Esophagus squamous epithelium (tissue), 5 donors: ENCODE data around the gene ERP44. TPM values are rescaled to one million over a fixed set of nuclear protein-coding genes. Genes with fewer than 3 reads are reported as not detected.

Source experiments
- DNase-seq: peaks from one replicate; lab custom pipeline; 2025; lab: John Stamatoyannopoulos, UW
- H3K27ac ChIP-seq, 4 donors: fragments of 200-600 bp; sonication (generic); one replicate each; pipeline ENCODE4 v1.5.1; 2016 to 2019; ENCODE audit warnings: mild to moderate bottlenecking in 1 of 4
- H3K27me3 ChIP-seq, 4 donors: fragments of 200-600 bp; sonication (generic); 1 replicate in 3 of 4; 2 replicates in 1 of 4; pipeline versions ENCODE4 v1.5.1 to v1.6.0; 2017 to 2021; ENCODE audit warnings: antibody characterized with exemption in 1 of 4
- H3K36me3 ChIP-seq, 3 donors: fragments of 200-600 bp; sonication (generic); one replicate each; pipeline ENCODE4 v1.5.1; 2016 to 2019
- H3K4me1 ChIP-seq, 3 donors: fragments of 200-600 bp; sonication (generic); one replicate each; pipeline ENCODE4 v1.5.1; 2017 to 2019
- H3K4me3 ChIP-seq, 4 donors: fragments of 200-600 bp; sonication (generic); 1 replicate in 3 of 4; 2 replicates in 1 of 4; pipeline ENCODE4 v1.5.1; 2016 to 2019; ENCODE audit warnings: mild to moderate bottlenecking in 2 of 4, moderate library complexity in 1 of 4
- H3K9me3 ChIP-seq, 3 donors: fragments of 200-600 bp; sonication (generic); one replicate each; pipeline ENCODE4 v1.5.1; 2016 to 2019
- POLR2A ChIP-seq, 4 donors: fragments of 450-650 bp; IDR thresholded peaks; one replicate each; pipeline ENCODE4 v1.6.1; 2017; ENCODE audit warnings: antibody characterized with exemption in 4 of 4, mild to moderate bottlenecking in 4 of 4, moderate library complexity in 3 of 4
- WGBS, 2 donors: methylation state at CpG; one replicate each; pipeline ENCODE4 v1.1.5; 2018; 5-methylcytosine and 5-hydroxymethylcytosine counted together
- intact Hi-C: fragments of 100-400 bp; cut with DNase I; formaldehyde crosslinking; loops from one replicate; pipeline ENCODE4 v1.15.0; 2022
- total RNA-seq, 4 donors: library from RNA; depleted of rRNA; stranded (reverse); fragments of >200 nt; gene quantifications; one replicate each; pipeline ENCODE4 v1.1.0, GENCODE V29; 2016
- TF ChIP-seq, protein P1 (sequence below), 6 experiments: fragments of 450-650 bp in 4 of 6; fragments of 200-600 bp in 2 of 6; sonication (generic) in 2 of 6; IDR thresholded peaks; one replicate each; pipeline ENCODE4 v1.5.1; 2016 to 2019; ENCODE audit warnings: antibody characterized with exemption in 6 of 6, mild to moderate bottlenecking in 4 of 6, moderate library complexity in 4 of 6
- donor health status: DM: yes; HTN: yes; CAD: no.

The ERP44 gene
- total RNA-seq, 4 donors from 2014 or later = 13.5 to 19.2 (median 16.3) TPM

DNA sequence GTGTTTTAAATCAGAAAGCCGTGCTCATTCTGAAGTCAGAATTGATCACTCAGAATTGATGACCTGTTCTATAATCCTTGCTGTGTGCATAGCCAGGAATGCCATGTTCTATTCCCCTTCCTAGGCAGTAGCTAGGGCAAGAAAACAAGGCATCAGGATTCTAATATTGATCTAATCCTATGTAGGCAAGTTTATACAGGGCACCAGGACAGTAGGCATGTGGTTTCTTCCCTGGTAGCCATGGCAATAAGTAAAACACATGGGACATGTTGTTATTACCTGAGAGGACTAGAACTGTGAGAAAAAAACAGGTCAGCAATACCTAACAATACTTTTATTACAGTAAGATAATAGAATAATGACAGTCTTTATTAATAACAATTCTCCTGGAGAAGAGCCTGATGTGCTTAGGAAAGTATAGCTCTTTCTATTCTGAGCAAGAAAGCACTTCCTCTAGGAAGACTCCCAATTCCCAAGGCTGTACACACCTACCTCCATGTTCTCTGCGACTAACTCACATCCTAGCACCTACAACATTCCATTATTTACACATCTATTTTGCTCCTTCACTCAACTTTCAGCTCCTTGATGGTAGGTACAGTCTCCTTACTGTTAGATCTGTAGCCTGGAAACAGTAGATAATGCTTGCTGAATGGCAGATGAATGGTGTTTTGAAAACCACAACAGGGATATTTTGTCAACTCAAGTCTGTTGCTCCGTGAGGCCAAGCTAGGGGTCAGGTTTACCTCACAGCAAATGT is 121.6 kb downstream of the ERP44 start:
- no peak for TF ChIP-seq POLR2A (IDR thresholded peaks at IDR 0.05)
- TF ChIP-seq, protein P1, sequence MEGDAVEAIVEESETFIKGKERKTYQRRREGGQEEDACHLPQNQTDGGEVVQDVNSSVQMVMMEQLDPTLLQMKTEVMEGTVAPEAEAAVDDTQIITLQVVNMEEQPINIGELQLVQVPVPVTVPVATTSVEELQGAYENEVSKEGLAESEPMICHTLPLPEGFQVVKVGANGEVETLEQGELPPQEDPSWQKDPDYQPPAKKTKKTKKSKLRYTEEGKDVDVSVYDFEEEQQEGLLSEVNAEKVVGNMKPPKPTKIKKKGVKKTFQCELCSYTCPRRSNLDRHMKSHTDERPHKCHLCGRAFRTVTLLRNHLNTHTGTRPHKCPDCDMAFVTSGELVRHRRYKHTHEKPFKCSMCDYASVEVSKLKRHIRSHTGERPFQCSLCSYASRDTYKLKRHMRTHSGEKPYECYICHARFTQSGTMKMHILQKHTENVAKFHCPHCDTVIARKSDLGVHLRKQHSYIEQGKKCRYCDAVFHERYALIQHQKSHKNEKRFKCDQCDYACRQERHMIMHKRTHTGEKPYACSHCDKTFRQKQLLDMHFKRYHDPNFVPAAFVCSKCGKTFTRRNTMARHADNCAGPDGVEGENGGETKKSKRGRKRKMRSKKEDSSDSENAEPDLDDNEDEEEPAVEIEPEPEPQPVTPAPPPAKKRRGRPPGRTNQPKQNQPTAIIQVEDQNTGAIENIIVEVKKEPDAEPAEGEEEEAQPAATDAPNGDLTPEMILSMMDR (IDR thresholded peaks at IDR 0.05) = no peak
- intact Hi-C loops = no loop called here
- peaks cover 0 to 37% (median 0%) of the 10 kb centered on the region in 3 donors for H3K36me3 ChIP-seq
- DNase-seq = no peak
- H3K27me3 ChIP-seq = no peaks in the 10 kb centered on the region
- no peaks in the 10 kb centered on the region for H3K9me3 ChIP-seq
- H3K27ac ChIP-seq = no peak overlapping the region
- H3K4me3 ChIP-seq = no peak overlapping the region
- H3K4me1 ChIP-seq = no peaks in the 10 kb centered on the region
- WGBS, 2 donors = 63 to 70% methylated on average over 3 of the region's 3 CpGs

DNA sequence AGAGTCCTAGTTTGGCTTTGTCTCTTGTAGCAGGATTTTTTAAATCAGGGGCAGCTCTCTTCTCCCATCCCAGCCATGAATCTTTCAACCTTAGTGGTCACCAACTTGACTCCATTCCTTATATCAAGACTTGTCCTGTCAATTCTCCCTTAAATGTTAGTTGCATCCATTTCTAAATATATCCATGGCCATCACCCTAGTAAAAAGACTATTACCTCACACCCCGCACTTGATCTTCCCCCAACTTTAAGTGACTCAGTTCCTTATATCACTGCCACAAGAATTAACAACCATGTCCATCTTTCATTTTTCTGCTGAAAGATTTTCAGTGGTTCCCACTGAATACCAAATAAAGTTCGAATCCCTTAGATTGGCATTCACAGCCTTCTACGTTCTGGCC is 125.3 kb downstream of the ERP44 start:
- TF ChIP-seq, protein P1 (IDR thresholded peaks at IDR 0.05) = no peak
- no peak for TF ChIP-seq POLR2A (IDR thresholded peaks at IDR 0.05)
- Histone ChIP-seq H3K27me3 (no peaks in the 10 kb centered on the region), H3K4me1 (no peaks in the 10 kb centered on the region), H3K36me3 (peaks cover 0 to 62% (median 5%) of the 10 kb centered on the region in 3 donors), H3K4me3 (no peak overlapping the region), H3K27ac (no peak overlapping the region), H3K9me3 (no peaks in the 10 kb centered on the region)
- WGBS, 2 donors = 89 to 98% methylated on average over 3 of the region's 3 CpGs
- DNase-seq = no peak
- intact Hi-C loops = no loop called here

DNA sequence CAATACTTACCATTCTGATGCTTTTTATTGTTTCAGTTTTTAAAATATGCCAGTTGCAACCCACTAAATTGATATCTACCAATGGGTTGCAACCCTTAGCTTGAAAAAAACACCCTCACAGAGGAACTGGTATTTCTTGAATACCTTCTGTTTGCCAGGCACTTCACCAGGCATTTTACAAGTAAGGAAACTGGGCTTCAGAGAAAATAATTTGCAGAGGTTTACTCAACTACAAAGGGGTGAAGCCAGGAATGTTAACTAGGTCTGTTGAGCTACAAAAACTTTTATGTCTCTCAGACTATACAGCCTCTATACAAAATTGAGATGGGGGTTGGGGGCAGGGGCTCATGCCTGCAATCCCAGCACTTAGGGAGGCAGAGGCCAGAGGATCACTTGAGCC is 127.4 kb downstream of the ERP44 start:
- no peak for DNase-seq
- Histone ChIP-seq H3K27me3 (no peaks in the 10 kb centered on the region), H3K36me3 (peaks cover 7 to 57% (median 11%) of the 10 kb centered on the region in 3 donors), H3K4me1 (no peaks in the 10 kb centered on the region), H3K4me3 (no peak overlapping the region), H3K9me3 (no peaks in the 10 kb centered on the region), H3K27ac (no peak overlapping the region)
- intact Hi-C loops = no loop called here
- TF ChIP-seq, protein P1 (IDR thresholded peaks at IDR 0.05) = no peak
- TF ChIP-seq POLR2A (IDR thresholded peaks at IDR 0.05) = no peak

DNA sequence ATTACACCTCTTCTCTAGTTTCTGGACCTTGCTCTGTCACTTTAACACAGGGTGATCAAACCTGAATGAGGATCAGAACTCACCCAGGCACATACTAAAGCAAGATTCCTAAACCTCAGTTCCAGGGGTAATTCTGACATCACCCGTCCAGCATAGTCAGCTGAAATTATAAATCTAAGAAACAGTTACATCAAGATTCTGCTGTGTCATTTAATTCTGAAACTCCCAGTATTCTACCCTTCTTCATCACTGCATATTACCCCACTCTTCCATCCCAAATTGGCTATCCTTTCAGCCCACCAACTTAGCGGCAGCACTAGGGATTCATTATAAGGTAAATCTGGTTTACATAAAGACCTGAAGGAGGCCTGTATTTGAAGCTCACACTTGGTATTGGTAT is 128.3 kb downstream of the ERP44 start:
- no peaks in the 10 kb centered on the region for H3K27me3 ChIP-seq
- 96 to 97% methylated on average over 2 of the region's 2 CpGs for WGBS, 2 donors
- DNase-seq = no peak
- H3K9me3 ChIP-seq = no peaks in the 10 kb centered on the region
- TF ChIP-seq, protein P1 (IDR thresholded peaks at IDR 0.05) = no peak
- no peak for TF ChIP-seq POLR2A (IDR thresholded peaks at IDR 0.05)
- intact Hi-C loops = no loop called here
- H3K27ac ChIP-seq = no peak overlapping the region
- H3K4me3 ChIP-seq = no peak overlapping the region
- peaks cover 7 to 63% (median 11%) of the 10 kb centered on the region in 3 donors for H3K36me3 ChIP-seq
- H3K4me1 ChIP-seq = no peaks in the 10 kb centered on the region

DNA sequence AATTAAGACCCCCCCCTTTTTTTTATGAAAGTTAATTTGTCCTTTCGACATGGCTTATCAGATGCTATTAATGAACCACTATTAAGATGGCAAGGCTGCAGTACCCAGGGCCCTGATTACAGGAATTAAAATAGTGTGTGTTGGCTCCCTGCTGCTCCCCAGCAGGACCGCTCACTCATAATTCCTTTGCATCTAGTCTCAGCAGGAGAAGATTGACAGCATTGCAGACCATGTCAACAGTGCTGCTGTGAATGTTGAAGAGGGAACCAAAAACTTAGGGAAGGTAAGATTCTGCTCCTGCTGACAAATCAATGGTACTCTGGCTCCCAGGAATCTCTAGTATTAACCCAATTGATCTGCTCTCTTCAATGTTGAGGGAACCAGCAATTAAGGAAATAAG is 131.3 kb downstream of the ERP44 start:
- intact Hi-C loops = no loop called here
- DNase-seq = no peak
- H3K27me3 ChIP-seq = no peaks in the 10 kb centered on the region
- WGBS, 2 donors = 85 to 97% methylated on average over 2 of the region's 2 CpGs
- H3K27ac ChIP-seq = no peak overlapping the region
- H3K9me3 ChIP-seq = no peaks in the 10 kb centered on the region
- H3K4me1 ChIP-seq = no peaks in the 10 kb centered on the region
- TF ChIP-seq POLR2A (IDR thresholded peaks at IDR 0.05) = no peak
- TF ChIP-seq, protein P1 (IDR thresholded peaks at IDR 0.05) = no peak
- peaks cover 7 to 77% (median 11%) of the 10 kb centered on the region in 3 donors for H3K36me3 ChIP-seq
- no peak overlapping the region for H3K4me3 ChIP-seq
